HEK293T (cell line): ENCODE results near the gene SEPTIN5.

Experiments
- CTBP1 ChIP-seq: fragments of 450-650 bp; IDR thresholded peaks from 2 replicates; pipeline ENCODE4 v1.6.1; 2016; ENCODE audit warnings: borderline replicate concordance
- ELF4 ChIP-seq: fragments of 450-650 bp; IDR thresholded peaks from 2 replicates; pipeline ENCODE4 v1.6.1; 2017; ENCODE audit warnings: antibody characterized with exemption
- FOXK2 ChIP-seq: fragments of 450-650 bp; IDR thresholded peaks from 2 replicates; pipeline ENCODE4 v1.6.1; 2016; ENCODE audit warnings: mild to moderate bottlenecking
- FOXM1 ChIP-seq: fragments of 450-650 bp; IDR thresholded peaks from 2 replicates; pipeline ENCODE4 v1.6.1; 2017; ENCODE audit warnings: mild to moderate bottlenecking, borderline replicate concordance
- HDGF ChIP-seq: fragments of 450-650 bp; IDR thresholded peaks from 2 replicates; pipeline ENCODE4 v1.6.1; 2017; ENCODE audit warnings: antibody characterized with exemption, borderline replicate concordance
- LEF1 ChIP-seq: fragments of 450-650 bp; IDR thresholded peaks from 2 replicates; pipeline ENCODE4 v1.6.1; 2017; ENCODE audit warnings: mild to moderate bottlenecking, borderline replicate concordance
- PKNOX1 ChIP-seq: fragments of 450-650 bp; IDR thresholded peaks from 2 replicates; pipeline ENCODE4 v1.6.1; 2016
- SUZ12 ChIP-seq: fragments of 450-650 bp; IDR thresholded peaks from 2 replicates; pipeline ENCODE4 v1.6.1; 2016; ENCODE audit warnings: mild to moderate bottlenecking
- TARDBP ChIP-seq: fragments of 450-650 bp; IDR thresholded peaks from 2 replicates; pipeline ENCODE4 v1.6.1; 2016

GRCh38 chr22:19723232-19723982 lies 9.1 kb downstream of the SEPTIN5 start, which contains the start of gene GP1BB:
- TF ChIP-seq LEF1 (no peak), FOXM1 (no peak), ELF4 (no peak), CTBP1 (no peak), TARDBP (no peak), PKNOX1 (no peak), HDGF (no peak), FOXK2 (no peak), SUZ12 (no peak)
